HG03575 (cell line): ENCODE measurements around the gene CA10.

Experiments used
- ATAC-seq: cut with Tn5 transposase; IDR thresholded peaks from one replicate; pipeline ENCODE4 v1.9.1; 2021; ENCODE audit not compliant: unreplicated experiment, insufficient number of reproducible peaks, low FRiP score; ENCODE audit errors: extremely low read depth

The CA10 gene

GRCh38 chr17:51995797-51996403 is 162.6 kb downstream of the CA10 start:
- ATAC-seq: no peak

- ATAC-seq: no peak
Measured at GRCh38 chr17:51992864-51993416, 165.6 kb downstream of the CA10 start.

GRCh38 chr17:51971121-51971520 is 187.4 kb downstream of the CA10 start:
- no peak for ATAC-seq

- ATAC-seq: no peak
Measured at GRCh38 chr17:51961689-51962088, 196.8 kb downstream of the CA10 start.

- no peak for ATAC-seq
Measured at GRCh38 chr17:51957786-51958185, 200.7 kb downstream of the CA10 start.

- no peak for ATAC-seq
Measured at GRCh38 chr17:51955245-51955644, 203.3 kb downstream of the CA10 start.

- no peak for ATAC-seq
Measured at GRCh38 chr17:51954232-51954765, 204.2 kb downstream of the CA10 start.

- ATAC-seq: no peak
Measured at GRCh38 chr17:51951741-51952140, 206.8 kb downstream of the CA10 start.

- ATAC-seq: no peak
Measured at GRCh38 chr17:51948128-51948527, 210.4 kb downstream of the CA10 start.

- ATAC-seq: no peak
Measured at GRCh38 chr17:51947160-51947735, 211.3 kb downstream of the CA10 start.

- ATAC-seq: no peak
Measured at GRCh38 chr17:51946311-51946710, 212.2 kb downstream of the CA10 start.

- ATAC-seq: no peak
Measured at GRCh38 chr17:51941272-51941671, 217.2 kb downstream of the CA10 start.

- ATAC-seq: no peak
Measured at GRCh38 chr17:51937264-51937663, 221.2 kb downstream of the CA10 start.

GRCh38 chr17:51935477-51935876 is 223.0 kb downstream of the CA10 start:
- no peak for ATAC-seq

- ATAC-seq: no peak
Measured at GRCh38 chr17:51933647-51934046, 224.9 kb downstream of the CA10 start.

- ATAC-seq: no peak
Measured at GRCh38 chr17:51926448-51926847, 232.1 kb downstream of the CA10 start.

- no peak for ATAC-seq
Measured at GRCh38 chr17:51921500-51921899, 237.0 kb downstream of the CA10 start.

- no peak for ATAC-seq
Measured at GRCh38 chr17:51914577-51914976, 243.9 kb downstream of the CA10 start.

- ATAC-seq: no peak
Measured at GRCh38 chr17:51913491-51914205, 244.9 kb downstream of the CA10 start.

GRCh38 chr17:51912939-51913338 is 245.6 kb downstream of the CA10 start:
- no peak for ATAC-seq
